ENCODE measurements around the gene ADGRL2.

Gene ADGRL2

GRCh38 chr1:81999364-81999763 lies 198.6 kb downstream of the ADGRL2 start:
- Mint-ChIP-seq H3K27ac (no peak overlapping the region), H3K4me1 (ENCODE audit: low read depth) (no peaks in the 10 kb centered on the region), H3K4me3 (no peak overlapping the region), H3K9me3 (ENCODE audit: low read depth) (no peaks in the 10 kb centered on the region), H3K36me3 (no peaks in the 10 kb centered on the region), H3K27me3 (no peaks in the 10 kb centered on the region)

GRCh38 chr1:82000221-82000620 lies 199.5 kb downstream of the ADGRL2 start:
- H3K4me3 Mint-ChIP-seq, result no peak overlapping the region
- H3K36me3 Mint-ChIP-seq, result no peaks in the 10 kb centered on the region
- H3K27ac Mint-ChIP-seq, result no peak overlapping the region
- no peaks in the 10 kb centered on the region for H3K9me3 Mint-ChIP-seq (ENCODE audit: low read depth)
- no peaks in the 10 kb centered on the region for H3K27me3 Mint-ChIP-seq
- H3K4me1 Mint-ChIP-seq (ENCODE audit: low read depth), result no peaks in the 10 kb centered on the region

DNA sequence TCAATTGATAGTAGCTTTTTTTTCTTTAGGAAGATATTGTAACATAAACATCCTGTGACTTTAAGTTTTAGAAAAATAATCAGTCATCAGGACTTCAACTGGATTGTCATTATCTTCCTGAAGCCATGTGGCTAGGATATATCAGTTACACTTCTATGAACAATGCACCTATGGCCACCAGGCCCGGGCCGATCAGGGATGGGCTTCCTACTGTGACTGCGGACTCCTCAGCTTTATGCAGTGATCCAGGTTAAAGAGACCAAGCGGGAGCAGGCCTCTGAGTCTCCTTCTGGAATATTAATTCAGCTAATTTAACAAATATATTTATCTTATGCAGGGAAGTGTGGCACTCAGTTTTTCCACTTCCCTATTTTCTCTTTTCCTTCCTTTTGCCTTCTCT lies 200.6 kb downstream of the ADGRL2 start:
- Mint-ChIP-seq H3K4me3 (no peak overlapping the region), H3K9me3 (ENCODE audit: low read depth) (no peaks in the 10 kb centered on the region)

GRCh38 chr1:82007804-82008203 lies 207.1 kb downstream of the ADGRL2 start:
- Mint-ChIP-seq H3K27me3 (no peaks in the 10 kb centered on the region), H3K4me1 (ENCODE audit: low read depth) (no peaks in the 10 kb centered on the region), H3K27ac (no peak overlapping the region), H3K4me3 (no peak overlapping the region), H3K9me3 (ENCODE audit: low read depth) (no peaks in the 10 kb centered on the region), H3K36me3 (no peaks in the 10 kb centered on the region)

More for the DNA sequence above, 200.6 kb downstream of the ADGRL2 start:
- Mint-ChIP-seq H3K27me3 (no peaks in the 10 kb centered on the region), H3K27ac (no peak overlapping the region), H3K4me1 (ENCODE audit: low read depth) (no peaks in the 10 kb centered on the region), H3K36me3 (no peaks in the 10 kb centered on the region)

DNA sequence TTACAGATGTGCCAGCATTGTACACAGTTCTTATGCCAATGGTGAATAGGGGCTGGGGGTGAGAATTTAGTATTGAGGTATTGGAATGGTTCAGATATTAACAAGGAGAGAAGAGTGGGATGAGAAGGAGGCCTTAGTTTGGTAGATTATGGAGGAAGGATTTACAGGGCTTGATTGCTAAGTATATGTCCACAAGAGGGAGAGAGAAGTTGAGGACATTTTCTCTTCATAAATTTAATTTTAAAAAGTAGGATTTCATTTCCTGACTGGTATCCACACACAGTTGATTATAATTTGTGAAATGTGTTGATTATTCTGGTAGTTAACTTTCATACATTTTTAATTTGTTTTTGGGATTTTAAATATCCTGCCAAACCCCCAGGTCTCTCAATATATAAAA lies 213.0 kb downstream of the ADGRL2 start:
- no peak overlapping the region for H3K27ac Mint-ChIP-seq
- no peaks in the 10 kb centered on the region for H3K4me1 Mint-ChIP-seq (ENCODE audit: low read depth)
- H3K36me3 Mint-ChIP-seq, result no peaks in the 10 kb centered on the region
- H3K27me3 Mint-ChIP-seq, result no peaks in the 10 kb centered on the region
- no peaks in the 10 kb centered on the region for H3K9me3 Mint-ChIP-seq (ENCODE audit: low read depth)
- no peak overlapping the region for H3K4me3 Mint-ChIP-seq

GRCh38 chr1:82015444-82015843 lies 214.7 kb downstream of the ADGRL2 start:
- Mint-ChIP-seq H3K4me1 (ENCODE audit: low read depth) (no peaks in the 10 kb centered on the region), H3K9me3 (ENCODE audit: low read depth) (peaks cover 4% of the 10 kb centered on the region), H3K27me3 (no peaks in the 10 kb centered on the region), H3K36me3 (no peaks in the 10 kb centered on the region), H3K4me3 (no peak overlapping the region), H3K27ac (no peak overlapping the region)

GRCh38 chr1:82018319-82018718 lies 217.6 kb downstream of the ADGRL2 start:
- Mint-ChIP-seq H3K27me3 (no peaks in the 10 kb centered on the region), H3K4me3 (no peak overlapping the region), H3K9me3 (ENCODE audit: low read depth) (peaks cover 4% of the 10 kb centered on the region)

GRCh38 chr1:82019508-82019907 lies 218.8 kb downstream of the ADGRL2 start:
- Mint-ChIP-seq H3K4me1 (ENCODE audit: low read depth) (no peaks in the 10 kb centered on the region), H3K27me3 (no peaks in the 10 kb centered on the region), H3K36me3 (no peaks in the 10 kb centered on the region), H3K4me3 (no peak overlapping the region), H3K9me3 (ENCODE audit: low read depth) (peaks cover 4% of the 10 kb centered on the region), H3K27ac (no peak overlapping the region)

More at GRCh38 chr1:82018319-82018718, 217.6 kb downstream of the ADGRL2 start:
- H3K36me3 Mint-ChIP-seq, result no peaks in the 10 kb centered on the region
- H3K4me1 Mint-ChIP-seq (ENCODE audit: low read depth), result no peaks in the 10 kb centered on the region
- H3K27ac Mint-ChIP-seq, result no peak overlapping the region

DNA sequence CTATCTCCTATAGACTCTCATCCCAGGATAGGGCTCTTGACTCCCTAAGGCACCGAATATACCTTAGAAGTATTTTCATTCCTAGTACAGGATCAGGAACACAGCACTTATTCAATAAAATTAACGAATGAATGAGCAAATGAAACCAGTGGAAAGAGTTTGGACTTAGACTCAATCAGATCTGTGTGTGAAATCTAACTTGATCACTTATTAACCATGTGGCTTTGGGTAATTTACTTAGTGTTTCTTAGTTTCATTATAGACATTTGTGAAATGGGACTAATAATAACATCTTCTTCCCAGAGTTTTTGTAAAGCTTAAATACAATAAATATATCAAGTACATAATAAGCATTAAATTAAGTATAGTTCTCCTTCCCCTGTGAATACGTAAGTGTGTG lies 230.1 kb downstream of the ADGRL2 start:
- Mint-ChIP-seq H3K27me3 (peaks cover 1% of the 10 kb centered on the region), H3K36me3 (no peaks in the 10 kb centered on the region), H3K9me3 (ENCODE audit: low read depth) (no peaks in the 10 kb centered on the region), H3K4me1 (ENCODE audit: low read depth) (no peaks in the 10 kb centered on the region), H3K4me3 (no peak overlapping the region), H3K27ac (no peak overlapping the region)

- Mint-ChIP-seq H3K27ac (no peak overlapping the region), H3K36me3 (no peaks in the 10 kb centered on the region), H3K4me1 (ENCODE audit: low read depth) (no peaks in the 10 kb centered on the region), H3K9me3 (ENCODE audit: low read depth) (no peaks in the 10 kb centered on the region), H3K4me3 (no peak overlapping the region), H3K27me3 (peaks cover 1% of the 10 kb centered on the region)
These were observed 231.3 kb downstream of the ADGRL2 start for GRCh38 chr1:82032068-82032467.

DNA sequence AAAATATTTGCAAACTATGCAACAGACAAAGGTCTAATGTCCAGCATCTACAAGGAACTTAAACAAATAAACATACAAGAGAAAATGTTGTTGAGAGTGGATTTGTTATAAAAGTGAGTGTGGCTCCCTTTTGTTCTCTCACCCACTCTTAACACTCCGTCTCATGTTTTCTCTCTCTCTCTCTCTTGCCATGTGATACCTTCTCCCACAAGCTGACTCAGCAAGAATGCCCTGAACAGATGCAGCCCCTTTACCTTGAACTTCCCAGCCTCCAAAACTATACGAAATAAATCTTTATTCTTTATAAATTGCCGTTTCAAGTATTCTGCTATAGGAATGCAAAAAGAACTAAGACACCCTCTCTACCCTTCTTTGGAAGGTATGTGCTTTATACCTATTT lies 234.1 kb downstream of the ADGRL2 start:
- no peaks in the 10 kb centered on the region for H3K4me1 Mint-ChIP-seq (ENCODE audit: low read depth)

More for the DNA sequence above, 234.1 kb downstream of the ADGRL2 start:
- H3K9me3 Mint-ChIP-seq (ENCODE audit: low read depth), result no peaks in the 10 kb centered on the region
- no peaks in the 10 kb centered on the region for H3K27me3 Mint-ChIP-seq
- H3K36me3 Mint-ChIP-seq, result no peaks in the 10 kb centered on the region
- no peak overlapping the region for H3K27ac Mint-ChIP-seq
- H3K4me3 Mint-ChIP-seq, result no peak overlapping the region
